Stimulated activated CD4-positive, alpha-beta T cell treated with anti-CD3 and anti-CD28 coated beads, Interleukin-15, amount 100 ng/mL, for 48 hours (primary cell): ENCODE results near the gene PITPNB.

ENCODE experiments used
- DNase-seq, 2 donors: peaks; one replicate each; pipeline ENCODE4 v3.0.0-alpha.2; 2020; ENCODE audit warnings: low read depth in 2 of 2

PITPNB gene

DNA sequence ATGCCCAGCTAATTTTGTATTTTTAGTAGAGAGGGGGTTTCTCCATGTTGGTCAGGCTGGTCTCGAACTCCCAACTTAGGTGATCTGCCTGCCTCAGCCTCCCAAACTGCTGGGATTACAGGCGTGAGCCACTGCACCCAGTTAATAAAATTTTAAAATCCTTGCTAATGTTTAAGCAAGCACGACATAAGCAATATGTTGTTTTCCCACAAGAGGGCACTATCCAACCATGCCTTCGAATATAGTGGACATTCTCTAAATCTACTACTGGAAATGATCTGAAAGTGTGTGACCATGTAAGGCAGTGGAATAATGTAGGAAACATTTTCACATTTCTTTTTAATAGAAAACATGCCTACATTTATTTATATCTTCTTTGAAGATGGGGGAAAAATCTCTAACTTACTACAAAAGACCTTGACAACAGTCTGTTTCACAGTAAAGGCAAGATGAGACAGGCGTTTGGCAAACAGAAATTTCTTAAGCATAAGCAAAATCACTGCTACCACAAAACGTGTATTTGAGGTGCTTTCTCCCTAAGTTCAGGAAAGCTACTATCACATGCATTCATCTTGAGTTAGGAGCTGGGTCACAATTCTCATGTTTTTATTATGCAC lies 38.2 kb downstream of the PITPNB start:
- no peak for DNase-seq

DNA sequence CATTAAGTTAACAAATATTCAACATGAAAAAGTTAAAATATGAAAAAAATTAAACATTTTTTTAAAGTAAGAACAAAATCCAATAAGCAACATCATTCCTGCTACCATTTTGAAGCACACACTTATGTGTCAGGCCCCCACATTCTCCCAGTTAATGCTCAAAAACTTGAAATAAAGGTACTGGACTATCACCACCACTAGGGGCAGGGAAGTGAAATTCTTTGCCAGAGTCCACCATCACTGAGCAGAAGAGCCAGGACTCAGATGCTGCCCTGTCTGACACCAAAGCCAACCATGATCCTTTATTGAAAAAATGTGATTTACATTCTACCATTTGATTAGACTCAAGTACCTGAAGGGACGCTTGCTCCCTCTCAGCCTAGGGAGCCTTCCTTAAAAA lies 39.1 kb downstream of the PITPNB start:
- no peak for DNase-seq

DNA sequence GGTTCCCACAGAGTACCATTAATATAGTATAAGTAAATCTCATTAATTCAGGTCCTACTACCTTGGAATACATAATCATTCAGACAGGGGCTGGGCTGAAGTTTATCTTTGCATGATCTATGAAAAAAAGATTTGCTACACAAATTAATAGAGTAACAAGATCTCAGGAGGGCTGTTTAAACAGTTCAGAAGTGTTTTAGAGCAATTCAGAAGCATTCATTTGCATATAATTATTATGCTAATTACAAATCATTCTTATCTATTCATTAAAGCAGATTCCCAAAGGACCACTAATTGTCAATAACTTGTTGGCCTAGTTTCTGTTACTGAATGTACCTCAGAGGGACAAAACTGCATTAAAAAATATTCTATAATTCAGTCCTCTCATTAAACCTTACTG lies 40.5 kb downstream of the PITPNB start:
- DNase-seq: no peak

DNA sequence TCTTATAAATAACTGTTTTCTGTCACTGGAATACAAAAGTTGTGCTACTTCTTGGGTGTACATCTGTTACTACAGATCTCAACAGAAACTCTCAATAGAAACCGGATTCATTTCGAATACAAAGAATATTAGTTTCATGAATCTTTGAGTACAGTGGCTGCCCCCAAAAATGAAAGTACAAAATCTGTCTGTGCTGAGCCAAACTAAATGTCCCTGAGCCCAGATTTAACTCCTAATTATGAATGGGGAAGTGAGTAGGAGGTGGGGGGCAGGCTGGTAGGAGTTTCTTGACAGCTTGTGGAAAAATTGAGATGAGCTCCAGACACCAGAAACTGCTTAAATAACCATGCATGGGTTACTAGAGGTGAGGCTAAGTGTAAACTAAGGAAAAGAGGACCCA lies 41.6 kb downstream of the PITPNB start:
- no peak for DNase-seq

DNA sequence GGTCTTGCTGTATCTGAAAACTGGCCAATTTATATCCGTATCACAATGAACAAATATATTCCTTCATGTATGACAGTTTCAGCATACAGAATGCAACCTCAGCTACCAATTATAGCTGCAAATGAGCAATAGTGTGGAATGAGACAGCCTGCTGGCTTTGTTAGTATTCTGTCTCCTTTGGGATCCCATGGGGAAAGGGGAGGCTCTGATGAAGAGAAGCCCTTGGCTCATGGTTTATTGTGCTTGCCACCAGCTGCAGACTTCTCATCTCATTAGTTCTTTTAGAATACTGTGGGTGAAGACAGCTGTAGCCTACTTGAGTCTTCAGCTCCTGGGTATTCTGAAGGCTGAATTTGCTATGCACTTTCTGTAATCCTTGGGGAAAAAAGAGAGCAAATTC lies 42.4 kb downstream of the PITPNB start:
- DNase-seq: no peak

DNA sequence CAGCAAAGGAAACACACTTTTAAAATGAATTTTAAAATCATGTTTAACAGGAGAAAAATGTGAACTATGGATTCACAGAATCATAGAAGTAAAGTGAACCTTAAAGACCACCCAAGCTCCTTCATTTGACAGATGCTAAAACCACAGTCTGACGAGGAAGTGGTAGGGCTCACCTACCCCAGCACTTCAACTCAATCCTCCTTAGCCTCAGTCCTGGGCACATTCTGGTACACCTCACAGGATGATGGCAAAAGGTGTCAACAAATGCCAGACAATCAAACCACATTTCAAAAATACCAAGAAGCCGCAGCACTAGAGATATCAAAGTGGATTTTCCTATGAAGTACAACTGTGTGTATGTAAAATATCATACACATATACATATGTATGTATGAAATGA lies 43.1 kb downstream of the PITPNB start:
- DNase-seq: no peak

DNA sequence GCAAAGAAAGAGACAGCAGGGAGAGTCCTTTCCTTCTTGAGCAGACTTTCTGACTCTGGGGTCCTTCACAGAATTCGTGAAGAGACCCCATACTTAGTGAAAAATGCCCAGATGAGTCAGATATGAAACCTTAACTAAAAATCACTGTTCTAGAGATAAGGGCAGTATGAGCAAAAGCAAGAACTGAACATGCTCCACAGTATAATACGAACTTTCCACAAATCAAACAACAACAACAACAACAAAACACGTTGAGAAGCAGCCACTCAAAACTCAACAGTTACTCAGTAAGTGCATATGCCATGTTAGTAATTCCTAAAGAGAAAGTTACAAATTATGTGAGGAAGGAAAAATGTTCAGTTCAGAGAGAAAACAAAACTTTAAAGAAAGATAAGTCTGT lies 44.3 kb downstream of the PITPNB start:
- no peak for DNase-seq

DNA sequence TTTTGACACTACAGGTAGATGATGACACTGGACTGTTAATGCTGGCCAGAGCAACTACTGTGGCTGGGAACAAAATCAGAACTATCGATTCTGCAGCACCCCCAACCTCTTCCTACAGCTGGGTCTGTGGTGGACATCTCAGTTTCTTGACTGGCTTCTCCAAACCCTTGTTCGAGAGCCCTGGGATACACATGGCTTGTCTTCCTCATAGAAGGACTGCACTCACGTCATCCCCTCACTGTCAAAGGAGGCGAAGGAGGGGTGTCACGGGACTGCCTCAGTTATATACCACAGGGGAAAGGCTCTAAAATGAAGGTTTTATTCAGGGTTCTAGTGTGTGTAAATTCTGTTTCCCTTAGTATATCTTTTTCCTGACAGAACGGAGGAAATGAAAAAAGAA lies 44.9 kb downstream of the PITPNB start:
- DNase-seq: no peak

DNA sequence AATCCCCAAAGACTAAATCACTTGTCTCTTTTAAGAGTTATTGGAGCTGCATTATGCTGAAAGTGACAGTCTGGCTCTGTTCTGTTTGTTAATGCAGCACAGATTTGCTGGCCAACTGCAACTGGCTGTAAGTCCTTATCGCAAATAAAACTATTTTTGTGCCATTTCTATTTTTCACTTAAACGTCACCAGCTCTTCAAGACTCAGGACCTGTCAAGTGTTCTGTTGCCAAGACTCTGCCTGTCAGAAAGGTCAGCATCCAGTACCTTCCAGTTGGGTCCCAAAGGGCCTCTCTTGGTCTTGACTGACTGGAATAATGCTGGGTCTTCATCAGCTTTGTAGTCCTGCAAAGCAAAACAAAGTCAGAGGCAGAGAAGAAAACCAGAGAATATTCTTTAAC lies 45.6 kb downstream of the PITPNB start:
- DNase-seq: no peak

DNA sequence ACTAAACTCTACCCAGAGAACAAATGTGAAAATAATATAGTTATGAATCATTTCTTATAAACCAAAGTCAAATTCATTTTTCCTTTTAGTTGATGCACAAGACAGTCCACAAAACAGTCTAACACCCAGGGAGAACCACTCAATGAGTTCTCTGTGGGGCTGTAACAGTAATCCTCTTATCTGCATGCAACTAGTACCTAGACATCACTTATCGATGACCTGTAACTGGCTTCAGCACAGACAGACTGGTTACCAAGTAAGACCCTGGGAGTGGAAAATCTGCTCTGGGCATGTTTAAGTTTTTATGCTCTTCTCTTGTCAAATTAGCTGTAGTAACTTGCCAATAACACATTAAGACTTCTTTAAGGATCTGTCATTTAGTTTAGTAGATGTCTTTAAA lies 46.6 kb downstream of the PITPNB start:
- DNase-seq: no peak

DNA sequence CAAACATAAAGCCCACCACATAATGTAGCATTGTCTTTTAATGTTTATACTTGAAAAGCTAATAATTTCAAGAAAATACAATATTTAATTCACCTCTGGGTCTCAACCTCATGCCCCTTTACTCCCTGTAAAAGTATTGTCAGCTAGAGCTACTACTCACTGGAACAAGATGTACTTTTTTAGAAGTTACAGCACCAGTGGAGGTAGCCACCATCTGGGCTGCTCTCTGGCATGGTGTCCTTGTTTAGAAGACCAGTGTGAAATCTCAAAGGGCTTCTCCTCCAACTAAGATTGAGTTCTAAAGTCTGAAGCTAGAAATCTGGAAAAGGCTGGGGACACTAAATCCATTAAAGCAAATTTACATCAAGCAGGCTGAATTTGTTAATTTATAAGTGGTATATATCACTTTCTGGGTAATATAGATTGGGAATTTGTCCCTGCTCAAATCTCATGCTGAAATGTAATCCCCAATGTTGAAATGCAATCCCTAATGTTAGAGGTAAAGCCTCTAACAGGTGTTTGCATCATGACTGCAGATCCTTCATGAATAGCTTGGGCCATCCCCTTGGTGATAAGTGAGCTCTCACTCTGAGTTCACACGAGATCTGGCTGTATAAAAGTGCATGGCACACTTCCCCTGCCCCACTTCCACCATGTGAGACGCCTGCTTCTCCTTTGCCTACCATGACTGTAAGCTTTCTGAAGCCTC lies 47.6 kb downstream of the PITPNB start:
- no peak for DNase-seq

DNA sequence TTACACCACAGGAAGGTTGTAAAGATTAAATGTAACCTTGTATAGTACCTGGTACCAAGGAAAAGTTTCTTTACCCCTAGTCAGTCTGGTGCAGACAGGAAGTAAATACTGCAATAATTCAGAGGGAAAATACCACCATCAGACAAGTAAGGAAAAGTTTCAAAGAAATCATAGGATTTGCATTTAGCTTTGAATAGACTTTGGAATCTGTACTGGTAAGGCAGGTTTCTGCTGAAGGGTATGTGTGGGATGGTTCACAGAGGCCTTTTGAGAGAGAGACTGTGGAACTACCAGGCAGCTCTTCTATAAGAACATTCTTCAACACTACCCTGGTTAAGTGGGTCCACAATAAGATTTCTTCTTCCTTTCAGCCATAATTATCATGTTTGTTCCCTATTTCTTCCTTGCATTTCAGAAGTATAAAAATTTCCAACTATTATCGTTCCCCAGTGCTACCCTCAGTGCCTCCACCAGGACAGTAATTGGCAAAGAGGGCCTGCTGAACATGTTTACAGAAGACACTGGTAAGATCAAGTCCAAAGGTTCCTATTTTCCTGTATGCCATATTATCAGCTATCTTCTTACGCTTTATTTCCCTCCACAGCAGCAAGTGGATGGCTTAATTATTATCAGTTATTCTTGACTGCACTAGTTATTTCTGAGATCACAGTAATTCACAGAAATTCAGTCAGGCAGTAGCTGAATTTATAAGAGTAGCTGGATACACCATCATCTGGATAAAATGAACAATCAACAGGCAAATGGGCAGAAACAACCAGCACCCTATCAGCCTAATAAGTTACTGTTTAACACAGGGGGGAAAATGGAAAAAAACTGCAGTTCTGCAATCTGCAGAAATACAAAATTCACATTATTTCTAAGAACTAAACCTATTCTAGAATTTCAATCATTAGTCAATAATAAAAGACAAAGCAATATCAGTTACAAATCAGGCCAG lies 48.5 kb downstream of the PITPNB start:
- no peak for DNase-seq

DNA sequence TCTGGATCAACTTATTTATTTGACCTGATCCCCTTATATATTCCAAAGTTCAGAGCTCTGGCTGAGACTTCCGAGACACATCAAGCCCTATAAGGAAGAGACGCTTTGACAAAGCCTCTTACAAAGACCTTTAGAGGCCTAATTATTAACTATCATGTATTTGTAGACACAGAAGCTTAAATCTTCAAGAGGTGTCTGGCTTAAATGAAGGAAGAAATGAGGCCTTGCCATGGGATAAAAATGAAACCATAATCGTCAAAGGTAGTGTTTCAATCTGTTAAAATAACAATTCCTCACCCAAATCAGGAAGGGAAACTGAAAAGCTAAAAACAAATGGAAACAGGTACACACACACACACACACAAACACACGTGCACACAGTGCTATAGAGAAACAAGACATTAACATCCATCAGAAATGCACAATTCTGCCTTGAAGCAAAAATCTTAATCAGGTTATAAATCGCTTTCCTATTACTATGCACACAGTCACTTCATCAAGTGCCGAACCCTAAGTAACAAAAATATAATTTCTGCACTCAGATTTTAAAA lies 50.2 kb downstream of the PITPNB start:
- DNase-seq: no peak

DNA sequence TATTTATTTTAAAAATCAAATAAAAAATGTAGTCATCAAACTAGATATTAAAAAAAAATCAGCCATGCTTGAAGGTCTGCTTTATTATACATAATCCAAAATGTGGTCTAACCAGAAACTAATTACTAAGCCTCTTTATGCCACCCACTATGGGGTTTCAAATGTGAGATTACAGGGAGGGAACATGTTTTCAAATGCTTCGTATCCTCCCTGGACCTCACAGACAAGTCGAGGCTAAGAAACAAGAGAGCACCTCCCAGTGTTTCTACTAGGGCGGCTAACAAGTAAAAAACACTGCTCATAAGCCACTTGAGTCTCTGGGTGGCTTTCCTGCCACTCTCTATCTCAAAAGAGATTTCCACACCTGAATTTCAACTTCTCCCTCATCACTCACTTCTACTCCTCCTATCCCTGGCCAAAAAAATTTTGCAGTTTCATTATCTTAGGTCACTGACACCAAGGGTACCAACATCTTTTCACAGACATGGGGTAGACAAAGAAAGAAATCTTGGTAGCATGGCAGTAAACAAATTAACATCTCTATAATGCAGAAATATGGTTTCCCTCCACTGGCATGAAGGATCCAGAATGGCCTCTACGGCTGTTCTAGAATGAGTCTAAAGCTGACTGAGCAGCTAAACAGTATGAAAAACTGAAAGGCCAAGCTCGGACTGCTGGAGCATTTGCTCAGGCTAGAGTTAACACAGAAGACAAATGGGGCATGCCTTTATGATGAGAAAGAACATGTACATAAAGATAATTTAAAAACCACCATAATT lies 50.9 kb downstream of the PITPNB start:
- no peak for DNase-seq

DNA sequence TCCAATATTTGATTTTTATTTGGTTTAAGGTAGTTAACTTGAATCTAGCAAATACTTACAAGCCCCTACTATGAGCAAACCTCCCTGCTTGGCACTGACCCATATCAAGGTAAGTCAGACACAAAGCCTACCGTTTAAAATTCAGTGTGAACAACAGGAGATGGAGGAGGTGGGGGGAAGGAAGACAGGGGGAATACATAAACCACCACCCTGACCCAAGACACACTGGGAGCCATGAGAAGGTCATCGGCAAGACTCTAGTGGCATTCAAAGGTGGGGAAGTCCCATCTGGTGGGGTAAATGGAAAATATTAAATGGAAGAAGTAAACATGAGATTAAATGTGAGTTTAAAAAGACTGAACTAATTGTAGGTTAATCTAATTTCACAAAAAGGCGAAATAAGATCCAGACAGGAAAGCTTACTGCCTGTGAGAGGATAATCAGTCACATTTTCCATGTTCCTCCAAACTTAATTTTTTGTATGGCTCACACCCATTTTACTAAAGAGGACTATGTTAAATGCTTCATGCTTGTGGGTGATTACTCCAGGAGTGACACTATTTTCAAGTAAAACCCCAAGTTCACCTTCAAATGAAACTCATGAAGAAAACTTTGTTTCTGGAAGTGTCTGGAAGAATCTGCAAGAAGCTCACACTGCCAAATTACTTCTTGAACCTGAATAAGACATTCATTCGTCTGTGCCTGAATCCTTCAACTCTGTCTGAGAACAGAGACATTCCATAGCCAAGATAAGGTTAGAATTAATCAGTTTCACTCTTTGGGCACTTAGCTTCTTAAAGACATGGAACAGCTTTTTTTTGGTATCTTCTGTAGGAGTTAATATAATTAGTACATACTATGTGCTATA lies 51.7 kb downstream of the PITPNB start:
- DNase-seq: no peak

DNA sequence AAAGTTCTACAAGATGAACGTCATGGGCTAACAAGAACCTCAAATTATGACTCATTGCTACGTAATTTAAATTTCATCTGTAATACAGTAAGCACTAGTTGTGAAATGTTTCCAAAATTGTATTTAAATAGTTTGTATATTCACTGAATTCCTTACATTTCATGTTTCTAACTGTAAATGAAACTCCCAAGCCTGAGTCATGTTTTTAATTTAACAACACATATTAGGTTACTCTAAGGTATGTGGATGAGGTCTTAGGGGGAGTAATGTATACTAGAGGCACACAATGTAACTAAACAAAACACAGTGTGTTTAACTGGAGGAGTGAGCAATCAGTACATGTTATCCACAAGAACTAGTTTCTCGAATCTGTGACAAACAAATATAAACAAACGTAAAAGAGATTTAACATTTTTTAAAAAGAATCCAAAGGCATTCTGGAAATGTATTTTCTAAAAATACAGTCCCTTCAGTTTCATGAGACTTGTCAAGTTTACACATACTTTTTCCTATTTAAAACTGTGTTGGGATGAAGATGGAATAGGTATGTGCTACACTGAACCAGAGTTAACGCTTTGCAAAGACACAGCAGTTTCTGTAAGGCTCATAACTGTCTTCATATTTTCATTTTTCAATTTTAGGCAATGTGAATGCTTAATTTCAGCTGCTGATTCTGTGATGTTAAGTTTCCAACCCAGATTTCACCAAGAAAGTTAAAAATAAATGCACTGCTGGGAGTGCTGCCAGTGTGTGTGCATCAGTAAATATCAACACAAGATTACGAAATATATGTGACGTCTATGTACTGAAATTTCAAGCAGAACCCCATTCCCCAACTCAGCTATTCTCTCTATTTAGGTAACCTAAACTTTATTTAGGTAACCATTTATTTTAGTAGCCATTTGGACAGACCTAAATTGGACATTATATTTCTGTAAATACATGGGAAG lies 52.6 kb downstream of the PITPNB start:
- DNase-seq: no peak

DNA sequence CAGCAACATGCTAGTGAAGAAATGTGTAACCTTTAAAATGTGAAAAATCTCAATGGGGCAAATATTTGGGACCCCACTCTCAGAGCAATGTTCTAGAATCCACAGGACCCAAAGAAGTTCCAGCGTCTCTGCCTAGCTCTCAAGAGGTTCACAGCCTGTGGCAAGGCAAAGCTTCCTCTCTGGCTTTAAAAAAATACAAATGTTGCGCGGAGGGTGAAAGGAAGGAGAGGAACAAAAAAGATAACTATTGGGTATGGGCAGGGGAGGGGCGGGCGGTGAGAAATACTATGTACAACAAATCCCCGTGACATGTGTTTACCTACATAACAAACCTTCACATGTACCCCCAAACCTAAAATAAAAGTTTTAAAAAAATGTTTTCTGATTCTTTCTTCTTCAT lies 53.6 kb downstream of the PITPNB start:
- DNase-seq: no peak

DNA sequence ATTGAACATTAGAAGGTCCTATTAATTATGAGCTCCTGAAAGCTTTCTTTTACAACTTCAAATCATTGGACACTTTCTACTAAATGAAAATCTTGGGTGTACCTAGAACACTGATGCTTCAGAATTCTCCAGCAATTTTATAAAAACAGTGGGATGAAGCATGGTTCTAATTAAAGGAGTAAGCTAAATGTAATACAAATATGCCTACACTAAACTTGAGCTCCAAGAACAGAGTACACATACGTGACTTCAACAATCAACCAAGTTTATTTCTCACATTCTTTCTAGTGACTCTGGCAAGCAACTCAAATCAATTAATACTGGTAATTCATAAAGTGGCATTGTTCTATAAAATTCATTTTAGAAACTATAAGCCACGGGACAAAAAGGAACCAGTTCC lies 55.5 kb downstream of the PITPNB start:
- DNase-seq: no peak

DNA sequence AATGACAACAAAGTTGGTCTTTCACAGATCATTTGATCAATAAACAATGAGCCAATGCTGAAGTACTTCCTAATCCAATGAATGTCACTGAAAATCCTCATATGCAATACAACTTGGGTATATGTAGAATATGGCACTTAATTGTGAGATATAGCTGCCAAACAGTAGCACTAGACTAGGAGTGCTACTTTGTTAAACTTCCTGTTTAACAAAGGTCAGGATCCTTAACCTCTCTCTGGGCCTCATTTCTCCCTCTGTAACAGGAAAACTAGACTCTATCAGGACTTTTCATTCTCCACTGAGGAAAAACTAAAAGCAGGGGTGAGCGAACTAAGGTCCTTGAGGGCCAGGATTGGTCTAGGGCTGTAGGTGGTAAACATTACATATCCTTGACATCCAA lies 56.1 kb downstream of the PITPNB start:
- DNase-seq: no peak

DNA sequence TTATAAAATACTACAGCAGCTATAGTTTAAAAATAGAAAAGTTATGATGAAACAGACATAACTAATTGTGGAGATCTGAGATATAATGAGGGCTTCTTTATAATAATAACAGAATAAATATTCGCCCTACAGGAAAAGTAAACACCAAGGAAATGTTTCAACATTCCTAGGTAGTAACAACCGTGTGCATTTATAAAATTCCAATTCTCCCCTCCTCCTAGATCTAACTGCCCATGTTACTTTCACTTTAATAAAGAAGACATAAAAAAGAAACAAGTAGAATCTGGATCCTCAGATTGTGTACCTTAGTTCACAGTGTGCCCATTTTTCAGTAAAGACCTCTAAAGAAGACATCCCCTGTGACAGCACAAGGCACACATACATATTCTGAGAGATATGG lies 59.7 kb downstream of the PITPNB start:
- no peak for DNase-seq
